8988T (cell line): ENCODE data around the gene POLL.

Experiments
- DNase-seq: peaks from one replicate; pipeline ENCODE4 v3.0.0; 2011

POLL gene

GRCh38 chr10:101573885-101574753 is 13.9 kb downstream of the POLL start:
- DNase-seq = no peak

- DNase-seq = no peak
These were observed 15.3 kb downstream of the POLL start for GRCh38 chr10:101572785-101573184.

GRCh38 chr10:101572126-101572525 is 15.9 kb downstream of the POLL start:
- DNase-seq = no peak

- no peak for DNase-seq
These were observed 16.7 kb downstream of the POLL start for GRCh38 chr10:101571271-101571925.

GRCh38 chr10:101570428-101571270 is 17.4 kb downstream of the POLL start:
- no peak for DNase-seq

GRCh38 chr10:101569622-101570427 is 18.2 kb downstream of the POLL start:
- peak; percentile 95 for DNase-seq

GRCh38 chr10:101569323-101569621 is 18.8 kb downstream of the POLL start:
- no peak for DNase-seq

GRCh38 chr10:101568054-101568745 is 19.9 kb downstream of the POLL start:
- DNase-seq = no peak

GRCh38 chr10:101567165-101568006 is 20.7 kb downstream of the POLL start:
- no peak for DNase-seq

- DNase-seq = no peak
These were observed 21.5 kb downstream of the POLL start for GRCh38 chr10:101566333-101567164.

GRCh38 chr10:101565936-101566332 is 22.1 kb downstream of the POLL start:
- no peak for DNase-seq

- DNase-seq = no peak
These were observed 22.6 kb downstream of the POLL start for GRCh38 chr10:101565370-101565900.

GRCh38 chr10:101564490-101564991 is 23.5 kb downstream of the POLL start:
- no peak for DNase-seq

GRCh38 chr10:101563497-101564040 is 24.5 kb downstream of the POLL start:
- DNase-seq = no peak

GRCh38 chr10:101563007-101563406 is 25.1 kb downstream of the POLL start:
- DNase-seq = no peak

- no peak for DNase-seq
These were observed 25.8 kb downstream of the POLL start for GRCh38 chr10:101562231-101562630.

GRCh38 chr10:101561068-101561915 is 26.8 kb downstream of the POLL start:
- DNase-seq = no peak

GRCh38 chr10:101560298-101561067 is 27.6 kb downstream of the POLL start:
- no peak for DNase-seq
